ENCODE measurements around the gene DISP3. TPM values are rescaled to one million over a fixed set of nuclear protein-coding genes. Genes with fewer than 3 reads are reported as not detected.

DISP3 gene
- polyA plus RNA-seq, 3 donors from 2014 or later = 0.37 to 0.66 TPM; not detected in 1

DNA sequence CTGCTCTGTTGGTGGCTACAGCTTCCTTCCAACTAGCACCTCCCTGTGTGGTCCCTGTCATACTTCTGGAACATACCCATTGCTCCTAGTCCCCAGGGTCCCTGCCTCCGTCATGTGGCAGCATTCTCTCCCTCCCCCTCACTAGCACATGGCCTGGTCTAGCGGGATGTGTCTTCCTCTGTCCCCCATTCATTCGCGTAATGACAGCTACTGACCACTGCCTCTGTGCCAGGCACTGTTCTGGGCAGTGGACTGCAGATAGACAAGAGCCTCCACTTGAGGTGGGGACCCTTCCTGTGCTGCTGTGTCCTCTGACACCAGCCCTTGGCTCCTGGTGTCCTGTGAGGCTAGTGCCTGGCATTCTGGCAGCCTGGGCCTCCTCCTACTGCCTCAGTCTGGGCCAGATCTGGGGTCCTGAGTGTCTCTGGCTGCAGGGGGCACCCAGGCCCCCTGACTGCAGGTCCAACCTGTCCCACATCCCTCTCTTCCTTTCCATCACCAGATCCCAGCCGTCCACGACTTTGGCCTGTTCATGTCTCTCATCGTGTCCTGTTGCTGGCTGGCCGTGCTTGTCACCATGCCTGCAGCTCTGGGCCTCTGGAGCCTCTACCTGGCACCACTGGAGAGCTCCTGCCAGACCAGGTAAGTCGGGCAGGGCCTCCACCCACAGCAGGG lies 38.1 kb downstream of the DISP3 start:
- Mint-ChIP-seq H3K27ac (no peak overlapping the region), H3K36me3 (no peaks in the 10 kb centered on the region), H3K4me1 (no peaks in the 10 kb centered on the region), H3K4me3 (no peak overlapping the region), H3K27me3 (ENCODE audit: low read depth in 3 of 3) (peaks cover 0 to 8% (median 5%) of the 10 kb centered on the region in 3 donors), H3K9me3 (peaks cover 0 to 6% (median 3%) of the 10 kb centered on the region in 6 donors)
- DNase-seq = no peak

DNA sequence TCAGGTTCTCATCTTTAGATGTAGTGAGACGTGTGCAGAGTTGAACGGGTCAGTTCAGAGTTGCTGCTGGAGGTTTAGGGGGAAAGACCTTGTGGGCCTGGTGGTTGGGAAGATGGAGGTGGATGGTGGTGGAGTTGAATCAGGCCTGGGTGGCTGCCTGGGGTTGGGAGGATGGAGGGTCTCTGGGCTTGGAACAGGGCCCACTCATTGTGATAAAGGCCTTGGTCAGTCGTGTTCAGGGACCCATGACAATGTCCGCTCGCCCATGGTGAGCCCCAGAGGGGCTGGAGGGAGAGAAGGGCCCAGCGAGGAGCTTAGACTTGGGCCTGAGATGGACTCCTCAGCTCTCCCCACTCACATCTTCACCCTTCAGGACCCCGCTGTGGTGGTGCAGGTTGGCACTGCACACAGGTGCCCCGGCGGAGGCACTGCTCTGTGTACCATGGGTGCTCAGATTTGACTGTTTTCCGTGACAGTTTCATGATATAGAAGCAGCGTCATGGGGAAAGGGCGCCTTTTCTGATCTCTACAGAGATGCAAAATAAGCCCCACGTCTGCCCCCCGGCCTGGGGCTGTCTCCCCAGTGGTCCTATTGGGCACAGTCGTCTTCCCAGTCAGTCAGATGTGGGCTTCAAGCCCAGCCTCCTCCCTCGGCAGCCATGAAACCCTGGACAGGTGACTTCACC lies 39.2 kb downstream of the DISP3 start:
- H3K27ac Mint-ChIP-seq = no peak overlapping the region
- H3K4me1 Mint-ChIP-seq = no peaks in the 10 kb centered on the region
- peaks cover 0 to 2% (median 0%) of the 10 kb centered on the region in 6 donors for H3K9me3 Mint-ChIP-seq
- H3K4me3 Mint-ChIP-seq = no peak overlapping the region
- H3K36me3 Mint-ChIP-seq = no peaks in the 10 kb centered on the region
- DNase-seq = no peak
- peaks cover 0 to 8% (median 5%) of the 10 kb centered on the region in 3 donors for H3K27me3 Mint-ChIP-seq (ENCODE audit: low read depth in 3 of 3)

DNA sequence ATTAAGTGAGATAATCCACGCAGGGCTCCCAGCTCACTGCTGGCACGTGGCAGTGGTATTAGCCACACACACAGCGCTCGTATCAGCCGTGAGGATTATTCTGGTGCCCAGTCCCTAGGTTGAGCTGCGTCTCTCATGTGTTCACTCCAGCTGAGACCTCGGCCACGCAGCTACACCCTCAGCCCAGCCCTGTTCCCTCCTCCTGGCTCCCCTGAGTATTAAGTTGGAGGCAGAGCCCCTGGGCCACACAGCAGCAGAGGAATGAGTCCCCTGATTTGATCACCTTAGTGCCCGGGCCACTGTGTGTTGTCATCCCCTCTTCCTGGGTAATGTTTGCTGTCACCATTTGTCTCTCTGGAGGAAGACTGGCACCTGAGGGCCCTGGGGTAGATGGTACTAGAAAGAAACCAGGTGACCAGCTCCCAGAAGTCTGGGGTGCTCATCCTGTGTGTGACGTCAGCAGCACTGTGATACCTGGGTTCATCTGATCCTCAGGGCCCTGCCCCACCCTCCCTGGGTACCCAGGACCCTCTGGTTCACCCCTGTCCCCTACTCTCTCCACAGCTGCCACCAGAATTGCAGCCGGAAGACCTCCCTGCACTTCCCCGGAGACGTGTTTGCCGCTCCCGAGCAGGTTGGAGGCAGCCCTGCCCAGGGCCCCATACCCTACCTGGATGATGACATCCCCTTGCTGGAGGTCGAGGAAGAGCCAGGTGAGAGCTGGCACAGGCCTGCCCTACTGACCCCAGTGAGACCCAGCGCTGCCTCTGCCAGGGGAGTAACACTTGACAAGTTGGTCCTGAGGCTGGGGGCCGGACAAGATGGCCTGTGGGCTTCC lies 40.1 kb downstream of the DISP3 start:
- Mint-ChIP-seq H3K4me1 (no peaks in the 10 kb centered on the region), H3K9me3 (no peaks in the 10 kb centered on the region), H3K4me3 (no peak overlapping the region), H3K36me3 (no peaks in the 10 kb centered on the region), H3K27ac (no peak overlapping the region), H3K27me3 (ENCODE audit: low read depth in 3 of 3) (peaks cover 1 to 5% (median 4%) of the 10 kb centered on the region in 3 donors)
- no peak for DNase-seq

GRCh38 chr1:11519629-11520031 lies 40.7 kb downstream of the DISP3 start:
- Mint-ChIP-seq H3K9me3 (no peaks in the 10 kb centered on the region), H3K4me3 (no peak overlapping the region), H3K27ac (no peak overlapping the region), H3K27me3 (ENCODE audit: low read depth in 3 of 3) (peaks cover 1 to 5% (median 4%) of the 10 kb centered on the region in 3 donors), H3K4me1 (no peaks in the 10 kb centered on the region), H3K36me3 (no peaks in the 10 kb centered on the region)
- DNase-seq = no peak

DNA sequence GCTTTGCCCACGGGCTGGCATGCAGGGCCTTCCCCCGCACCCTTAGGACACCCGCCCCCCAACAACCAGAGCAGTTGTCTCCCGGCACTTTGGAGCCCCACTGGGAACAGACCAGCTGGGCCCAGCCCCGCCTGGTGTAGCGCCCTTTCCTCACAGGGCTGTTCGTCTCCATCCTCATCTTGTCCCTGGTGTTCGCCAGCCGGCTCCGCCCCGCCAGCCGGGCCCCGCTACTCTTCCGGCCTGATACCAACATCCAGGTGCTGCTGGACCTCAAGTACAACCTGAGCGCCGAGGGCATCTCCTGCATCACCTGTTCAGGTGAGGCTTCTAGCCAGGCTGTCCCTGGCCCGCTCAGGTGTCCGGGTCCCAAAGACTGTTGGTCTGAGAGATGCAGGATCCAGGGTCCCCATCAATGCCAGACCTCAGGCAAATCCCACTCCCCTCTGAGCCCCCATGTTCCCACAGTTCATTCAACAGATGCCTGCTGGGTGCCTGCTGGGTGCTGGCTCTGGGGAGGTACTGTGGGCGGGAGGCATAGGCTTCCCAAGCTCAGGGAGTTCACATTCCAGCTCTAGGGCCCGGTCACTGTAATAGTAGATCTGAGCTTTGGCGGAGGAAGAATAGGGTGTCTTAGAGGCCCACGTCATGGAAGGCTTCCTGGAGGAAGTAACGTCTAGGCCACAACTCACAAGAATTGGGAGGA lies 41.7 kb downstream of the DISP3 start:
- H3K27ac Mint-ChIP-seq = no peak overlapping the region
- no peaks in the 10 kb centered on the region for H3K9me3 Mint-ChIP-seq
- no peaks in the 10 kb centered on the region for H3K4me1 Mint-ChIP-seq
- H3K36me3 Mint-ChIP-seq = no peaks in the 10 kb centered on the region
- H3K27me3 Mint-ChIP-seq (ENCODE audit: low read depth in 3 of 3) = peaks cover 1 to 4% (median 3%) of the 10 kb centered on the region in 3 donors
- no peak for DNase-seq
- no peak overlapping the region for H3K4me3 Mint-ChIP-seq

DNA sequence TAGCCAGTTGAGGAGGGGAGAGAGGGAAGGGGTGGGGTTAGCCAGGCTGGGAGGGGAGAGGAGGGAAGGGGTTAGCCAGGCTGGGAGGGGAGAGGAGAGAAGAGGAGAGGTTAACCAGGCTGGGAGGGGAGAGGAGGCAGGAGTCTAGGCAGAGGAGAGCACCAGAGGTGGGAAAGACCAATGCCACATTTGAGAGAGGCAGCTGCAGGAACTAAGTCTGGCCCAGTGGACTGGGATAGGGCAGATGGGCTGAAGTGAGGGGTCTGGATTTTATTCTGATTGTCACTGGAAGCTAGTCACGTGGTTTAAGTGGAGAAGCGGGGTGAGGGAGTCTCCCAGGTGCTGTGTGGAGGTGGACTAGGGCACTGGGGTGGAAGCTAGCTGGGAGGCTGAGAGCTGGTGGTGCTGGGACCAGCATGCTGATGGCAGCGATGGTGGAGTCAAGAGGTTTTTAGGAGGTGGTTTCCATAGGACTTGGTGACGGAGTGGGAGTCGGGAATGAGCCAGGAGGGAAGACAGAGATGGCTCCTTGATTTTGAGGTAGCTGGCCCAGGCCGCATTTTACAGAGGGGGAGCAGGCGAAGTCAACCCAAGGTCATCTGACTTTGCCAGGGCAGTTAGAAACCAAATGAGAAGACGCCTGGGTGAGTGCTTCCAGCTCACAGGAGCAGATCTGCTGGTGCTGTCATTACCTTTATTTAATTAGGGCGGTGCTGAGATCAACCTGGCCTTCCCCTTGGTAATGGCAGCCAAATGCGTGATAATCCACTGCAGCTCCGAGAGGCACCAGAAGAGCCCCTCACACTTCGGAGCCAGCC lies 42.8 kb downstream of the DISP3 start:
- no peak overlapping the region for H3K4me3 Mint-ChIP-seq
- H3K4me1 Mint-ChIP-seq = no peaks in the 10 kb centered on the region
- DNase-seq = no peak
- no peak overlapping the region for H3K27ac Mint-ChIP-seq
- H3K9me3 Mint-ChIP-seq = no peaks in the 10 kb centered on the region
- no peaks in the 10 kb centered on the region for H3K36me3 Mint-ChIP-seq
- peaks cover 2 to 4% (median 3%) of the 10 kb centered on the region in 3 donors for H3K27me3 Mint-ChIP-seq (ENCODE audit: low read depth in 3 of 3)

DNA sequence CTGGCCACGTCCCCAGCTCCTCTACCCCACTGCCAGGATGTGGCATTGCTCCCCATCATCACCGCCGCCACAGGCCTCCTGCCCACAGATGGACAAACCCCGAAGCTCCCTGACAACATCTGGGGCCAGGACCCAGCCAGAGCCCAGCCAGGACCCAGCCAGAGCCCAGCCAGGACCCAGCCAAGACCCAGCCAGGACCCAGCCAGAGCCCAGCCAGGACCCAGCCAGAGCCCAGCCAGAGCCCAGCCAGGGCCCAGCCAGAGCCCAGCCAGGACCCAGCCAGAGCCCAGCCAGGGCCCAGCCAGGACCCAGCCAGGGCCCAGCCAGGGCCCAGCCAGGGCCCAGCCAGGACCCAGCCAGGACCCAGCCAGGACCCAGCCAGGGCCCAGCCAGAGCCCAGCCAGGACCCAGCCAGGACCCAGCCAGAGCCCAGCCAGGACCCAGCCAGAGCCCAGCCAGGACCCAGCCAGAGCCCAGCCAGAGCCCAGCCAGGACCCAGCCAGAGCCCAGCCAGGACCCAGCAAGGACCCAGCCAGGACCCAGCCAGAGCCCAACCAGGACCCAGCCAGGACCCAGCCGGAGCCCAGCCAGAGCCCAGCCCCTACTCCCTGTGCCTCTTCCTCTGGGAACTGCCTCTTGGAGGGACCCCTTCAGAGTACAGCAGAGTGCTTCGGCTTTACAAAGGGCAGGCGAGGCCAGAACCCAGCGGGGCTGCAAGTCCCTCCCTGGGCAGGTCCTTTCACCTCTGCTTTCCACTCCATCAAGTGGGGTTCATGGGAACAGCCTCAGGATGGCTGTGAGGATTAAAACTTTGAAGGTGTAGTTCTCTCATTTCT lies 43.7 kb downstream of the DISP3 start:
- no peak overlapping the region for H3K4me3 Mint-ChIP-seq
- H3K4me1 Mint-ChIP-seq = no peaks in the 10 kb centered on the region
- H3K36me3 Mint-ChIP-seq = no peaks in the 10 kb centered on the region
- no peak overlapping the region for H3K27ac Mint-ChIP-seq
- H3K9me3 Mint-ChIP-seq = no peaks in the 10 kb centered on the region
- H3K27me3 Mint-ChIP-seq (ENCODE audit: low read depth in 3 of 3) = peaks cover 3 to 4% (median 3%) of the 10 kb centered on the region in 3 donors
- DNase-seq = no peak

DNA sequence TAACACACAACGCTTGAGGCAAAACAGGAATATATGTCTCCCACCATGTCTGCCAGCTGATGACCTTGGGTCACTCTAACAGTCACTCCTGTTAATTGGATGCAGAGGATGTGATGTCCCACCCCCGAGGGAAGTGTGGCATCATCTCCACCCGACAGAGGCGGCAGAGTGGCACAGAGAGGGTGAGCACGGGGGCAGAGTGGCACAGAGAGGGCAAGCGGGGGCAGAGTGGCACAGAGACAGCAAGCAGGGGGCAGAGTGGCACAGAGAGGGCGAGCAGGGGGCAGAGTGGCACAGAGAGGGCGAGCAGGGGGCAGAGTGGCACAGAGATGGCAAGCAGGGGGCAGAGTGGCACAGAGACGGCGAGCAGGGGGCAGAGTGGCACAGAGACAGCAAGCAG lies 44.3 kb downstream of the DISP3 start:
- DNase-seq = no peak
- H3K27me3 Mint-ChIP-seq (ENCODE audit: low read depth in 3 of 3) = peaks cover 3% of the 10 kb centered on the region in 3 donors

GRCh38 chr1:11523746-11524464 lies 45.0 kb downstream of the DISP3 start:
- H3K4me1 Mint-ChIP-seq = no peaks in the 10 kb centered on the region
- no peak for DNase-seq
- no peak overlapping the region for H3K27ac Mint-ChIP-seq
- H3K36me3 Mint-ChIP-seq = no peaks in the 10 kb centered on the region
- peaks cover 0 to 3% (median 1%) of the 10 kb centered on the region in 3 donors for H3K27me3 Mint-ChIP-seq (ENCODE audit: low read depth in 3 of 3)
- H3K9me3 Mint-ChIP-seq = no peaks in the 10 kb centered on the region
- no peak overlapping the region for H3K4me3 Mint-ChIP-seq

More for the DNA sequence above, 44.3 kb downstream of the DISP3 start:
- H3K27ac Mint-ChIP-seq = no peak overlapping the region
- H3K36me3 Mint-ChIP-seq = no peaks in the 10 kb centered on the region
- H3K4me1 Mint-ChIP-seq = no peaks in the 10 kb centered on the region
- H3K9me3 Mint-ChIP-seq = no peaks in the 10 kb centered on the region
- no peak overlapping the region for H3K4me3 Mint-ChIP-seq

DNA sequence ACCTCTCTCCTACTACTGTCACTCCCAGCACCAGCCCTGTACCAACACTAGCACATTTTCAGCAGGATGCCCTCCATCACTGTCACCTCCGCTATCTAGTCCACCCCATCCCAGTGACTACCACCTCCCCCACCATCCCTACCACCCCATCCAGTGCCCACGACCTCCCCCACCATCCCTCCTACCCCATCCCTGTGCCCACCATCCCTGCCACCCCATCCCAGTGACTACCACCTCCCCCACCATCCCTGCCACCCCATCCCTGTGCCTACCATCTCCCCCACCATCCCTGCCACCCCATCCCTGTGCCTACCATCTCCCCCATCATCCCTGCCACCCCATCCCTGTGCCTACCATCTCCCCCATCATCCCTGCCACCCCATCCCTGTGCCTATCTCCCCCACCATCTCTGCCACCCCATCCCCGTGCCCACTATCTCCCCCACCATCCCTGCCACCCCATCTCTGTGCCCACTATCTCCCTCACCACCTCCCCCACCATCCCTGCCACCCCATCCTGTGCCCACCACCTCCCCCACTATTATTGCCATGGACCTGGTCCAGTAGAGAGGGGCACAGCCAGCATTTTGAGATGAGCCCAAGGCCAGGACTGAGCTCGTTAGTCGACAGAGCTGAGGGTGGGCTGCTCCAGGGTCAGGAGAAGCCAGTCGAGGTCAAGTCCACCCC lies 45.7 kb downstream of the DISP3 start:
- H3K27ac Mint-ChIP-seq = no peak overlapping the region
- no peak for DNase-seq
- no peaks in the 10 kb centered on the region for H3K9me3 Mint-ChIP-seq
- H3K4me3 Mint-ChIP-seq = no peak overlapping the region
- peaks cover 0 to 3% (median 1%) of the 10 kb centered on the region in 3 donors for H3K27me3 Mint-ChIP-seq (ENCODE audit: low read depth in 3 of 3)
- H3K4me1 Mint-ChIP-seq = no peaks in the 10 kb centered on the region
- H3K36me3 Mint-ChIP-seq = no peaks in the 10 kb centered on the region

GRCh38 chr1:11525151-11525505 lies 46.2 kb downstream of the DISP3 start:
- Mint-ChIP-seq H3K4me1 (no peaks in the 10 kb centered on the region), H3K9me3 (no peaks in the 10 kb centered on the region), H3K27ac (no peak overlapping the region), H3K27me3 (ENCODE audit: low read depth in 3 of 3) (peaks cover 0 to 3% (median 1%) of the 10 kb centered on the region in 3 donors), H3K4me3 (no peak overlapping the region), H3K36me3 (no peaks in the 10 kb centered on the region)
- DNase-seq = no peak

Measured in immature natural killer cell (primary cell).